ENCODE data around the gene CPLX3.

The CPLX3 gene

GRCh38 chr15:74826364-74826819 lies at the start of gene CPLX3:
TSS of gene CPLX3 (plus strand) at chr15:74826627. CDS start at chr15:74826704, 77 bp downstream.
- in situ Hi-C loops (cut with HindIII; ENCODE audit: low sequenced_read_pairs) = no loop called here
- TF ChIP-seq CTCF (IDR thresholded peaks at IDR 0.05; ENCODE audit: low read depth, low read length) = no peak
- H3K4me3 ChIP-seq (ENCODE audit: low read depth, low read length) = no peak within 1 kb of the TSS
- no peak for DNase-seq (ENCODE audit: low read depth, low spot score)

GRCh38 chr15:74776821-74777768 lies 49.3 kb upstream of the CPLX3 start:
- TF ChIP-seq CTCF (IDR thresholded peaks at IDR 0.05; ENCODE audit: low read depth, low read length) = no peak
- in situ Hi-C loops (cut with HindIII; ENCODE audit: low sequenced_read_pairs) = no loop called here
- no peak overlapping the region for H3K4me3 ChIP-seq (ENCODE audit: low read depth, low read length)
- no peak for DNase-seq (ENCODE audit: low read depth, low spot score)

GRCh38 chr15:74777769-74778598 lies 48.4 kb upstream of the CPLX3 start:
- TF ChIP-seq CTCF (IDR thresholded peaks at IDR 0.05; ENCODE audit: low read depth, low read length) = no peak
- in situ Hi-C loops (cut with HindIII; ENCODE audit: low sequenced_read_pairs) = no loop called here
- no peak overlapping the region for H3K4me3 ChIP-seq (ENCODE audit: low read depth, low read length)
- no peak for DNase-seq (ENCODE audit: low read depth, low spot score)

GRCh38 chr15:74778599-74778970 lies 47.8 kb upstream of the CPLX3 start:
- in situ Hi-C loops (cut with HindIII; ENCODE audit: low sequenced_read_pairs) = no loop called here
- no peak for TF ChIP-seq CTCF (IDR thresholded peaks at IDR 0.05; ENCODE audit: low read depth, low read length)
- H3K4me3 ChIP-seq (ENCODE audit: low read depth, low read length) = no peak overlapping the region
- DNase-seq (ENCODE audit: low read depth, low spot score) = no peak

GRCh38 chr15:74779162-74779648 lies 47.2 kb upstream of the CPLX3 start:
- no peak for TF ChIP-seq CTCF (IDR thresholded peaks at IDR 0.05; ENCODE audit: low read depth, low read length)
- no peak for DNase-seq (ENCODE audit: low read depth, low spot score)
- in situ Hi-C loops (cut with HindIII; ENCODE audit: low sequenced_read_pairs) = no loop called here
- H3K4me3 ChIP-seq (ENCODE audit: low read depth, low read length) = no peak overlapping the region
